K562 (cell line): Measurements from ENCODE around the gene NMRK1. TPM values are rescaled to one million over a fixed set of nuclear protein-coding genes. Genes with fewer than 3 reads are reported as not detected.

ENCODE experiments used
- ATAC-seq: fragments of 200-7000 bp; cut with Tn5 transposase; 3 replicates; pipeline ENCODE4 v1.9.1; 2020; ENCODE audit warnings: moderate library complexity
- BruUV-seq: library from RNA; stranded (reverse); fragments of 400-500 nt; replicated peaks from 2 replicates; lab custom pipeline; 2021; lab: Mats Ljungman, UMichigan
- CTCF ChIA-PET: fragments of 300-600 bp; formaldehyde crosslinking; extraction: SDS; loops from one replicate; lab custom pipeline; 2021; ENCODE audit warnings: low intra/inter-chr PET ratio; lab: Yijun Ruan, JAX
- POLR2A ChIA-PET: fragments of 300-600, 350-650 bp; sonication (Branson Sonifier 250); formaldehyde crosslinking; extraction: SDS; loops from one replicate; lab custom pipeline; 2021; ENCODE audit warnings: antibody characterized with exemption, inconsistent platforms; lab: Yijun Ruan, JAX
- DNase-seq, 4 experiments: peaks; one replicate each; pipeline versions ENCODE4 v3.0.0 to v3.0.0-alpha.2; 2011 to 2018; ENCODE audit warnings: low spot score in 3 of 4, mixed read lengths in 3 of 4; ENCODE audit errors: extremely low read depth in 1 of 4
- FAIRE-seq: peaks from 2 replicates; lab custom pipeline; 2011; peaks lifted over from hg19 to GRCh38; lab: Jason Lieb, UNC
- H2AFZ ChIP-seq: 2 replicates; pipeline ENCODE4 v1.6.0; 2011; ENCODE audit warnings: low read depth, low read length, control low read depth, inconsistent platforms
- H3K27ac ChIP-seq: fragments of 200-600 bp; 3 replicates; pipeline ENCODE4 v1.8.0; 2011; ENCODE audit warnings: low read depth, mild to moderate bottlenecking, control low read depth, inconsistent platforms, low read length, moderate library complexity, mixed read lengths; ENCODE audit errors: extremely low read depth
- H3K27me3 ChIP-seq, 2 experiments: fragments of 300-600 bp in 1 of 2; 2 replicates in 1 of 2; 3 replicates in 1 of 2; pipeline versions ENCODE4 v1.6.0 to v1.8.0; 2011; ENCODE audit warnings: inconsistent platforms in 2 of 2, low read length in 2 of 2, mild to moderate bottlenecking in 1 of 2, mixed read lengths in 1 of 2, moderate library complexity in 1 of 2; ENCODE audit not compliant: control insufficient read depth in 2 of 2, insufficient read depth in 2 of 2
- H3K36me3 ChIP-seq: fragments of 300-600 bp; 3 replicates; pipeline ENCODE4 v1.8.0; 2011; ENCODE audit warnings: mild to moderate bottlenecking, low read length, inconsistent platforms; ENCODE audit not compliant: control insufficient read depth, insufficient read depth
- H3K4me1 ChIP-seq, 2 experiments: fragments of 200-600 bp in 1 of 2; replicated peaks in 1 of 2; 2 replicates in 1 of 2; 3 replicates in 1 of 2; pipeline versions ENCODE4 v1.5.1 to v1.8.0; 2011; ENCODE audit warnings: inconsistent platforms in 2 of 2, low read length in 2 of 2, mild to moderate bottlenecking in 1 of 2, mixed read lengths in 1 of 2, moderate library complexity in 1 of 2; ENCODE audit not compliant: control insufficient read depth in 2 of 2, insufficient read depth in 2 of 2
- H3K4me2 ChIP-seq: 2 replicates; pipeline ENCODE4 v1.6.1; 2011; ENCODE audit warnings: low read length, control low read depth, inconsistent platforms, mixed read lengths; ENCODE audit not compliant: insufficient read depth
- H3K4me3 ChIP-seq: fragments of 200-600 bp; sonication (generic), shearing (Covaris generic); 2 replicates; pipeline ENCODE4 v1.5.1; 2016; ENCODE audit warnings: control low read depth, inconsistent platforms
- H3K79me2 ChIP-seq: fragments of 200-600 bp; 3 replicates; pipeline ENCODE4 v1.8.0; 2011; ENCODE audit warnings: low read length, inconsistent platforms; ENCODE audit not compliant: control insufficient read depth, insufficient read depth
- H3K9ac ChIP-seq, 2 experiments: 2 replicates each; pipeline versions ENCODE4 v1.6.0 to v1.6.1; 2011; ENCODE audit warnings: low read depth in 2 of 2, low read length in 2 of 2, control low read depth in 1 of 2, inconsistent platforms in 1 of 2, mild to moderate bottlenecking in 1 of 2, mixed read lengths in 1 of 2; ENCODE audit not compliant: insufficient read depth in 1 of 2
- H3K9me1 ChIP-seq: one replicate; pipeline ENCODE4 v1.6.0; 2011; ENCODE audit warnings: inconsistent platforms, mild to moderate bottlenecking, low read length, moderate library complexity; ENCODE audit not compliant: control insufficient read depth, insufficient read depth
- H3K9me3 ChIP-seq: replicated peaks from 2 replicates; pipeline ENCODE4 v1.5.1; 2011; ENCODE audit warnings: low read depth, low read length, inconsistent platforms; ENCODE audit not compliant: control insufficient read depth, insufficient read depth
- H4K20me1 ChIP-seq: replicated peaks from 2 replicates; pipeline ENCODE4 v1.6.1; 2011; ENCODE audit warnings: low read length, inconsistent platforms, mixed read lengths; ENCODE audit not compliant: control insufficient read depth, insufficient read depth
- CREB1 ChIP-seq, 2 experiments: sonication (generic) in 1 of 2; formaldehyde crosslinking in 1 of 2; IDR thresholded peaks; 2 replicates each; pipeline versions ENCODE4 v1.6.1 to v1.8.0; 2012 to 2022; ENCODE audit warnings: inconsistent platforms in 1 of 2, mild to moderate bottlenecking in 1 of 2, missing genetic modification reagents in 1 of 2, moderate library complexity in 1 of 2
- ETV5 ChIP-seq: sonication (generic); formaldehyde crosslinking; IDR thresholded peaks from 2 replicates; pipeline ENCODE4 v1.4.0; 2020; ENCODE audit warnings: low read depth, mild to moderate bottlenecking, missing genetic modification reagents
- KDM4B ChIP-seq, 2 experiments: fragments of 450-650 bp in 1 of 2; sonication (generic) in 1 of 2; IDR thresholded peaks; 2 replicates each; pipeline ENCODE4 v1.6.1; 2016 to 2017; ENCODE audit warnings: borderline replicate concordance in 2 of 2, antibody characterized with exemption in 1 of 2, low read depth in 1 of 2, mild to moderate bottlenecking in 1 of 2
- MCM2 ChIP-seq: fragments of 450-650 bp; IDR thresholded peaks from 2 replicates; pipeline ENCODE4 v1.6.1; 2017; ENCODE audit warnings: low read depth, mild to moderate bottlenecking
- NFATC3 ChIP-seq: fragments of 450-650 bp; IDR thresholded peaks from 2 replicates; pipeline ENCODE4 v1.6.1; 2017; ENCODE audit warnings: mild to moderate bottlenecking
- NRF1 ChIP-seq, 2 experiments: fragments of 450-650 bp; IDR thresholded peaks in 1 of 2; conservative IDR thresholded peaks in 1 of 2; 2 replicates each; pipeline ENCODE4 v1.6.1; 2014; ENCODE audit warnings: mild to moderate bottlenecking in 2 of 2
- PHF20 ChIP-seq: fragments of 450-650 bp; IDR thresholded peaks from 2 replicates; pipeline ENCODE4 v1.6.1; 2018; ENCODE audit not compliant: partially characterized antibody
- PTBP1 ChIP-seq: fragments of 200-400 bp; formaldehyde crosslinking; IDR thresholded peaks from 2 replicates; pipeline ENCODE4 v1.6.1; 2017; ENCODE audit warnings: low read depth, low read length
- PTRF ChIP-seq: fragments of 450-650 bp; IDR thresholded peaks from 2 replicates; pipeline ENCODE4 v1.6.1; 2016; ENCODE audit warnings: mild to moderate bottlenecking, missing genetic modification characterization, missing compliant biosample characterization
- RERE ChIP-seq: sonication (generic); formaldehyde crosslinking; IDR thresholded peaks from 2 replicates; pipeline ENCODE4 v1.8.0; 2023; ENCODE audit warnings: missing genetic modification reagents, mild to moderate bottlenecking, borderline replicate concordance
- STAT5B ChIP-seq: fragments of 250-450 bp; sonication (Bioruptor Pico); IDR thresholded peaks from 2 replicates; pipeline ENCODE4 v1.8.0; 2021; ENCODE audit warnings: mild to moderate bottlenecking, inconsistent platforms
- ZC3H4 ChIP-seq: sonication (generic); formaldehyde crosslinking; IDR thresholded peaks from 2 replicates; pipeline ENCODE4 v1.9.0; 2021; ENCODE audit warnings: missing genetic modification reagents, borderline replicate concordance
- ZNF3 ChIP-seq: fragments of 250-450 bp; sonication (Bioruptor Pico); IDR thresholded peaks from 2 replicates; pipeline ENCODE4 v1.5.0; 2021; ENCODE audit warnings: mild to moderate bottlenecking, moderate library complexity
- ZNF766 ChIP-seq: fragments of 200-800 bp; sonication (Bioruptor generic); conservative IDR thresholded peaks from 2 replicates; pipeline ENCODE4 v1.6.1; 2016; ENCODE audit warnings: missing genetic modification characterization, missing compliant biosample characterization
- WGBS: fragments of 100-300 bp; shearing (Covaris generic); methylation state at CpG from one replicate; pipeline ENCODE4 v1.1.6; 2016; ENCODE audit warnings: low coverage, mixed read lengths; ENCODE audit not compliant: insufficient coverage; ENCODE audit errors: missing lambda C conversion rate; 5-methylcytosine and 5-hydroxymethylcytosine counted together
- in situ Hi-C: fragments of 300-500 bp; cut with MboI; formaldehyde crosslinking; loops from 4 replicates; pipeline ENCODE4 v1.15.0; 2018; ENCODE audit warnings: inconsistent platforms, mixed read lengths
- intact Hi-C: fragments of 100-400 bp; cut with micrococcal nuclease; formaldehyde crosslinking; loops from 2 replicates; pipeline ENCODE4 v1.14.2; 2022
- polyA plus RNA-seq, 8 experiments: library from polyadenylated mRNA; depleted of rRNA in 4 of 8; stranded (reverse) in 5 of 8; unstranded in 3 of 8; fragments of >200 nt; fragmentation: Nextera tagmentation in 2 of 8; fragmentation: Illumina TruSeq in 1 of 8; extraction: Ambion mirVana in 2 of 8; extraction: Trizol in 1 of 8; gene quantifications; 2 replicates each; pipeline versions ENCODE4 v1.2.1 to v1.2.3, GENCODE V29; 2011 to 2014; ENCODE audit warnings: inconsistent platforms in 1 of 8, missing spikeins in 1 of 8
- total RNA-seq, 7 experiments: library from RNA; depleted of rRNA in 6 of 7; stranded (reverse); fragments of >200 nt in 6 of 7; fragmentation: Illumina TruSeq in 2 of 7; extraction: Trizol in 2 of 7; gene quantifications; 2 replicates each; pipeline versions ENCODE4 v1.2.1 to v1.2.3, GENCODE V29; 2011 to 2021; ENCODE audit warnings: low replicate concordance in 1 of 7

The NMRK1 gene
- total and polyA plus RNA-seq, 9 of the 15 experiments (the other 6 are each of a cell fraction or from before 2014, with no cell fraction given), result 1.1 to 3.5 (median 1.7) TPM

- TF ChIP-seq RERE (no peak), NFATC3 (no peak)
These were observed 42.8 kb upstream of the NMRK1 start (continued) for GRCh38 chr9:75130621-75131230.

GRCh38 chr9:75130172-75130571 is 42.2 kb upstream of the NMRK1 start:
- TF ChIP-seq KDM4B (IDR thresholded peaks at IDR 0.05; ENCODE audit: borderline replicate concordance in 2 of 2, low read depth in 1 of 2), result no peak
- no peak for TF ChIP-seq MCM2
- TF ChIP-seq ETV5, result no peak
- TF ChIP-seq ZNF766 (CRISPR knock-in tag), result no peak
- TF ChIP-seq PTBP1, result no peak
- TF ChIP-seq STAT5B (CRISPR knock-in tag), result no peak
- no peak for TF ChIP-seq PTRF (tag)
- no peak for TF ChIP-seq NRF1 (conservative IDR thresholded peaks at IDR 0.05 in 1 of 2, IDR thresholded peaks at IDR 0.05 in 1 of 2)
- TF ChIP-seq ZNF3 (CRISPR knock-in tag), result no peak
- TF ChIP-seq CREB1 (IDR thresholded peaks at IDR 0.05), result no peak
- TF ChIP-seq CREB1 (CRISPR knock-in tag; IDR thresholded peaks at IDR 0.05), result no peak
- TF ChIP-seq ZC3H4 (CRISPR knock-in tag), result no peak
- TF ChIP-seq PHF20, result no peak
- H3K27ac ChIP-seq, result no peak overlapping the region
- no peaks in the 10 kb centered on the region for H3K79me2 ChIP-seq
- H3K4me1 ChIP-seq, result no peaks in the 10 kb centered on the region
- no peaks in the 10 kb centered on the region for H4K20me1 ChIP-seq
- WGBS, result 94% methylated on average over 5 of the region's 5 CpGs
- H3K9me1 ChIP-seq, result no peaks in the 10 kb centered on the region
- H3K36me3 ChIP-seq, result peaks cover 2% of the 10 kb centered on the region; the same call in 1 of the 3 replicates
- intact Hi-C loops, result no loop called here
- ATAC-seq (no peak), FAIRE-seq (no peak), DNase-seq (no peak)
- H3K9me3 ChIP-seq, result no peaks in the 10 kb centered on the region
- H3K4me3 ChIP-seq, result no peak overlapping the region
- no peaks in the 10 kb centered on the region for H3K27me3 ChIP-seq
- H3K9ac ChIP-seq, result no peak overlapping the region
- no TSS peak for BruUV-seq
- no peak overlapping the region for H2AFZ ChIP-seq
- H3K4me2 ChIP-seq, result no peak overlapping the region
- in situ Hi-C loops, result no loop called here
- CTCF ChIA-PET, result no interaction called here
- POLR2A ChIA-PET, result interaction anchor here (0.7 kb wide), 1 partner anchor 11 kb away, joined by 3 read pairs; no protein-coding TSS in a partner anchor
